Smooth muscle cell (in vitro differentiated cells): ENCODE measurements around the gene MPZL1. TPM values are rescaled to one million over a fixed set of nuclear protein-coding genes. Genes with fewer than 3 reads are reported as not detected.

ENCODE experiments used
- DNase-seq: peaks from one replicate; lab custom pipeline; 2025; ENCODE audit not compliant: unreplicated experiment; lab: John Stamatoyannopoulos, UW
- H2AFZ ChIP-seq: fragments of 200-600 bp; sonication (generic); 2 replicates; pipeline ENCODE4 v1.6.0; 2016; ENCODE audit warnings: antibody characterized with exemption, low read depth, mild to moderate bottlenecking
- H3F3A ChIP-seq: fragments of 200-600 bp; sonication (generic); 2 replicates; pipeline ENCODE4 v1.6.0; 2017; ENCODE audit warnings: antibody characterized with exemption, low read depth
- H3K27ac ChIP-seq: fragments of 200-600 bp; sonication (generic); 2 replicates; pipeline ENCODE4 v1.5.1; 2016; ENCODE audit warnings: low read depth, mild to moderate bottlenecking
- H3K27me3 ChIP-seq: fragments of 200-600 bp; sonication (generic); 2 replicates; pipeline ENCODE4 v1.6.1; 2016; ENCODE audit warnings: low read depth, mild to moderate bottlenecking
- H3K36me3 ChIP-seq: fragments of 200-600 bp; sonication (generic); 2 replicates; pipeline ENCODE4 v1.5.1; 2016; ENCODE audit warnings: low read depth
- H3K4me1 ChIP-seq: fragments of 200-600 bp; sonication (generic); 2 replicates; pipeline ENCODE4 v1.5.1; 2016; ENCODE audit warnings: low read depth
- H3K4me2 ChIP-seq: fragments of 200-600 bp; sonication (generic); 2 replicates; pipeline ENCODE4 v1.6.0; 2016; ENCODE audit warnings: mild to moderate bottlenecking
- H3K4me3 ChIP-seq: fragments of 200-600 bp; sonication (generic); 2 replicates; pipeline ENCODE4 v1.5.1; 2016; ENCODE audit warnings: mild to moderate bottlenecking
- H3K79me2 ChIP-seq: fragments of 200-600 bp; sonication (generic); 2 replicates; pipeline ENCODE4 v1.6.0; 2016; ENCODE audit warnings: low read depth, mild to moderate bottlenecking
- H3K9ac ChIP-seq: fragments of 200-600 bp; sonication (generic); 2 replicates; pipeline ENCODE4 v1.6.0; 2016; ENCODE audit warnings: low read depth
- H3K9me3 ChIP-seq: fragments of 200-600 bp; sonication (generic); replicated peaks from 2 replicates; pipeline ENCODE4 v1.5.1; 2016; ENCODE audit warnings: low read depth
- H4K20me1 ChIP-seq: fragments of 200-600 bp; sonication (generic); 2 replicates; pipeline ENCODE4 v1.6.0; 2016; ENCODE audit warnings: low read depth
- WGBS: methylation state at CpG from one replicate; pipeline ENCODE4 v1.1.7; 2016; ENCODE audit warnings: low lambda C conversion rate; 5-methylcytosine and 5-hydroxymethylcytosine counted together
- polyA plus RNA-seq: library from polyadenylated mRNA; unstranded; fragments of >200 nt; fragmentation: Nextera tagmentation; extraction: Ambion mirVana; gene quantifications from 2 replicates; pipeline ENCODE4 v1.2.1, GENCODE V29; 2016
- total RNA-seq: library from RNA; depleted of rRNA; stranded (reverse); fragments of >200 nt; gene quantifications from 2 replicates; pipeline ENCODE4 v1.2.3, GENCODE V29; 2014
- TF ChIP-seq, protein P1 (sequence below): fragments of 200-600 bp; sonication (generic); IDR thresholded peaks from 2 replicates; pipeline ENCODE4 v1.5.1; 2017; ENCODE audit warnings: borderline replicate concordance, mild to moderate bottlenecking, antibody characterized with exemption; ENCODE audit not compliant: insufficient read depth, poor library complexity, severe bottlenecking

The MPZL1 gene
- total and polyA plus RNA-seq, 2 experiments from 2014 or later, result 250 to 276 TPM

DNA sequence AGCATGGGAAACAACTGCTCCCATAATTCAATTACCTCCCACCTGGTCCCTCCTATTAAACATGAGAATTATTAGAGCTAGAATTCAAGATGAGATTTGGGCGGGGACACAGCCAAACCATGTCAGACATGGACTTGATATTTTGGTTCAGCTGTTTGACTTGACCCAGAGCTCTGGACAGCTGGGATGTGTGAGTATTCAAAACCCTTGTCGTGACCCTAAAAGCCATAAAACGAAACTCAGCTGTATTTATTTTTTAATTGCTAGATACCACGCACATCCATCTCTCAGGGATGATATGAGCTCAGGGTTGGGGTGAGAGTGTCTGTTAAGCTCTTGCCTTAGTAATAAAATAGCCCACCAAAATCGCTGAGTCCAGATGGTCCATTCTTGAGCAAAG is 46.3 kb upstream of the MPZL1 start:
- Histone ChIP-seq H3K9me3 (no peaks in the 10 kb centered on the region), H3K9ac (no peak overlapping the region), H3K4me2 (no peak overlapping the region), H3K4me3 (no peak overlapping the region), H3K27ac (no peak overlapping the region), H4K20me1 (no peaks in the 10 kb centered on the region), H3K4me1 (no peaks in the 10 kb centered on the region), H2AFZ (no peak overlapping the region), H3K79me2 (no peaks in the 10 kb centered on the region), H3K36me3 (no peaks in the 10 kb centered on the region), H3K27me3 (no peaks in the 10 kb centered on the region), H3F3A (no peaks in the 10 kb centered on the region)
- 90% methylated on average over 5 of the region's 5 CpGs for whole genome bisulfite sequencing
- TF ChIP-seq, protein P1, sequence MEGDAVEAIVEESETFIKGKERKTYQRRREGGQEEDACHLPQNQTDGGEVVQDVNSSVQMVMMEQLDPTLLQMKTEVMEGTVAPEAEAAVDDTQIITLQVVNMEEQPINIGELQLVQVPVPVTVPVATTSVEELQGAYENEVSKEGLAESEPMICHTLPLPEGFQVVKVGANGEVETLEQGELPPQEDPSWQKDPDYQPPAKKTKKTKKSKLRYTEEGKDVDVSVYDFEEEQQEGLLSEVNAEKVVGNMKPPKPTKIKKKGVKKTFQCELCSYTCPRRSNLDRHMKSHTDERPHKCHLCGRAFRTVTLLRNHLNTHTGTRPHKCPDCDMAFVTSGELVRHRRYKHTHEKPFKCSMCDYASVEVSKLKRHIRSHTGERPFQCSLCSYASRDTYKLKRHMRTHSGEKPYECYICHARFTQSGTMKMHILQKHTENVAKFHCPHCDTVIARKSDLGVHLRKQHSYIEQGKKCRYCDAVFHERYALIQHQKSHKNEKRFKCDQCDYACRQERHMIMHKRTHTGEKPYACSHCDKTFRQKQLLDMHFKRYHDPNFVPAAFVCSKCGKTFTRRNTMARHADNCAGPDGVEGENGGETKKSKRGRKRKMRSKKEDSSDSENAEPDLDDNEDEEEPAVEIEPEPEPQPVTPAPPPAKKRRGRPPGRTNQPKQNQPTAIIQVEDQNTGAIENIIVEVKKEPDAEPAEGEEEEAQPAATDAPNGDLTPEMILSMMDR, result no peak
- no peak for DNase-seq

DNA sequence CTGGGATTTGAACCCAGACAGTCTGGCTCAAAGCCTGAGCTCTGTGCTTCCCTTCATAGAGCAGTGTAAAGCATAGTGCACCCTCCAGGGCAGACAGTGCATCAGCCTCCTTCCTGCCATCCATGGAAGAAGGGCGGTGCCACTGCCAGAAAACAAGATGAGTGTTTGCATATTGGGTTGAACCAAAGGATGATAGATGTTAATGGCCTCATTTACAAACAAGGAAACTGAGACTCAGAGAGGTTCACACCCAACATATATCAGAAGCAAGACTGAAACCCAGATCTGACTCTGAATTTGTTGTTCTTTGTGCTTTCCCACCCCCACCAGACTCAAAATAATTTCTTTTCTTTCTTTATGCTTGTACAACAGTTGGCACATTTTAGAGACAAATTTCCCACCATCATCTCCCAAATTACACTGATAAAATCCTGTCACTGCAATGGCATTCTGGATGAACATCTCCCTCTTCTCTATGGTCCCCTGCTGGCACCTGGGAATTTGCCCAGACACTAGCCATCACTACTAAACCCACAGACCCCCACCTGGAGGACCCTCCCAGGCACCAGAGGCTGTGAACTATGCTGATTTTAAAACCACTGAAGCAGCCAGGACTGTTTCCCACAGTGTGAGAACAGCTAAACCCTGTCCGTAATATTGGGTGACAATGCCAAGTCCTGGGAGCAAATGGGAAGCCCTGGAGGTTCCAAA is 45.4 kb upstream of the MPZL1 start:
- no peak for DNase-seq
- H3K79me2 ChIP-seq, result no peaks in the 10 kb centered on the region
- H3K27me3 ChIP-seq, result no peaks in the 10 kb centered on the region
- H3K4me1 ChIP-seq, result no peaks in the 10 kb centered on the region
- H4K20me1 ChIP-seq, result no peaks in the 10 kb centered on the region
- H3K9ac ChIP-seq, result no peak overlapping the region
- no peak overlapping the region for H3K4me2 ChIP-seq
- no peak overlapping the region for H2AFZ ChIP-seq
- no peaks in the 10 kb centered on the region for H3K9me3 ChIP-seq
- 94% methylated on average over 2 of the region's 2 CpGs for WGBS
- TF ChIP-seq, protein P1, result no peak
- no peak overlapping the region for H3K27ac ChIP-seq
- H3K36me3 ChIP-seq, result no peaks in the 10 kb centered on the region
- H3K4me3 ChIP-seq, result no peak overlapping the region
- H3F3A ChIP-seq, result no peaks in the 10 kb centered on the region

DNA sequence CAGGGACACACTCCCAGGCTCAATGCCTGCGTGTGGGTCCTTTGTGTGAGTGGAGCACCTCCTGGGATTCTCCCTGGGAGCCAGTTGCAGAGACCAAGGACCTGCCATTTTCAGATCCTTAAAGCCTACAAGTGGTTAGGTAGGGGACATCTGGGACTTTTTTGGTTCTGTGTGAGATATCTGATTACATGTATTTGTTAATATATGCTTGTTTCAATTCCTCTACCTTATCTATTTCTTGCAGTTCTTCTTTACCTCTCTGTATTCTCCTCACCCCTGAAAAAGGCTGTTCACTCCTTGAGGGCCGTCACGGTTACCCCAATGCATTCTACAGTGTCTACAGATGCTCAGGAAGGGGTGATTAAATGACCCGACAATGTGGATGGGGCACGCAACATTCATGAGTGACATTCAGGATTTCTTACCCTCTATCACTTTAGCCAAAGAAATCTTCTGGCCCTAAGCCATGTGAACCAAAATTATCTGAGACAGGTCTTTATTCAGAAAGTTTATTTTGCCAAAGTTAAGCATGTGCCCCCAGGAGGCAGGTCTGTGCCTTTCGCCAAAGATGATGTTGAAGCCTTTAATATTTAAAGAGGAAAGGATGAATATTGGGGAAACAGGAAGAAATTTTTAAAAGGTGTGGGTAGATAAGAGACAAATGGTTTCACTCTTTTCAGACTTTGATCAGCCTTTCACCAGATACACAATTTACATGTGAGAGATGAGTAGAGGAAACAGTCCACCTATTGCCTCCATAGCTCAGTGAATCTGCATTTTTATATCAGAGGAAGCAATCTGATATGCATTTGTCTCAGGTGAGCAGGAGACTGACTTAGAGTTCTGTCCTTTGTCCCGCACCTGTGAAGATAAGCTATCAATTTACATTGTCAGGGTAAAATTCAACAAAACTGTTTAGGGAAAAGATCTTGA is 44.6 kb upstream of the MPZL1 start:
- WGBS, result 89% methylated on average over 7 of the region's 7 CpGs
- Histone ChIP-seq H3K27ac (no peak overlapping the region), H3K36me3 (no peaks in the 10 kb centered on the region), H4K20me1 (no peaks in the 10 kb centered on the region), H3K4me1 (no peaks in the 10 kb centered on the region), H3K4me3 (no peak overlapping the region), H3K9me3 (no peaks in the 10 kb centered on the region), H3K9ac (no peak overlapping the region), H3F3A (no peaks in the 10 kb centered on the region), H2AFZ (no peak overlapping the region), H3K4me2 (no peak overlapping the region), H3K27me3 (no peaks in the 10 kb centered on the region), H3K79me2 (no peaks in the 10 kb centered on the region)
- DNase-seq, result no peak
- TF ChIP-seq, protein P1, result no peak
